Inflammatory macrophage (primary cell): ENCODE results near the gene FHL3.

Source experiments
- DNase-seq, 2 donors: peaks; one replicate each; pipeline ENCODE4 v3.0.0-alpha.2; 2020 to 2022

The FHL3 gene

GRCh38 chr1:38012363-38013226 lies 7.3 kb upstream of the FHL3 start, which contains the start of gene UTP11:
Gene UTP11 (plus strand): TSS chr1:38012734. CDS start chr1:38012803, 69 bp downstream.
- DNase-seq = peak; percentile 99

GRCh38 chr1:38009841-38010180 lies 4.5 kb upstream of the FHL3 start:
- DNase-seq = no peak

GRCh38 chr1:38009088-38009840 lies 4.0 kb upstream of the FHL3 start:
- peak; percentile 45 to 46 for DNase-seq

- DNase-seq = no peak
These were observed 904 bp upstream of the FHL3 start for GRCh38 chr1:38006008-38006828.

- no peak for DNase-seq
These were observed 818 bp downstream of the FHL3 start for GRCh38 chr1:38004284-38005108.

- DNase-seq = no peak
These were observed 1.8 kb downstream of the FHL3 start for GRCh38 chr1:38003261-38004250.

GRCh38 chr1:38000529-38001455 lies 4.5 kb downstream of the FHL3 start:
- DNase-seq = peak in 1 of 2 donors; percentile 71

GRCh38 chr1:38000233-38000528 lies 5.1 kb downstream of the FHL3 start:
- DNase-seq = no peak

GRCh38 chr1:37999430-38000232 lies 5.7 kb downstream of the FHL3 start:
- peak; percentile 50 to 66 for DNase-seq

GRCh38 chr1:37998913-37999429 lies 6.3 kb downstream of the FHL3 start:
- no peak for DNase-seq

- DNase-seq = no peak
These were observed 7.1 kb downstream of the FHL3 start for GRCh38 chr1:37998089-37998808.

- DNase-seq = no peak
These were observed 7.8 kb downstream of the FHL3 start for GRCh38 chr1:37997256-37998088.

GRCh38 chr1:37995751-37996345 lies 9.5 kb downstream of the FHL3 start:
- DNase-seq = peak; percentile 46 to 59

GRCh38 chr1:37994886-37995566 lies 10.3 kb downstream of the FHL3 start:
- DNase-seq = peak; percentile 56 to 70

GRCh38 chr1:37989361-37989930 lies 15.9 kb downstream of the FHL3 start:
- peak; percentile 70 to 71 for DNase-seq

- no peak for DNase-seq
These were observed 17.6 kb downstream of the FHL3 start for GRCh38 chr1:37987679-37988078.
